Gastrocnemius medialis (tissue), 4 donors: Measurements from ENCODE around the gene SLC6A8. TPM values are rescaled to one million over a fixed set of nuclear protein-coding genes. Genes with fewer than 3 reads are reported as not detected.

ENCODE experiments used
- ATAC-seq, 2 donors: fragments of 150-250 bp; one replicate each; pipeline ENCODE4 v1.9.1; 2016
- DNase-seq, 2 donors: peaks; one replicate each; pipeline ENCODE4 v3.0.0-alpha.2; 2019
- H3K27ac ChIP-seq, 4 donors: fragments of 200-600 bp; sonication (generic); 1 replicate in 1 of 4; 2 replicates in 3 of 4; pipeline ENCODE4 v1.5.1; 2016 to 2018; ENCODE audit warnings: mild to moderate bottlenecking in 2 of 4, moderate library complexity in 1 of 4
- H3K27me3 ChIP-seq, 3 donors: fragments of 200-600 bp; sonication (generic) in 2 of 3; 1 replicate in 1 of 3; 2 replicates in 2 of 3; pipeline versions ENCODE4 v1.5.1 to v1.6.0; 2016 to 2019; ENCODE audit warnings: mild to moderate bottlenecking in 1 of 3, moderate library complexity in 1 of 3
- H3K36me3 ChIP-seq, 2 donors: fragments of 200-600 bp; sonication (generic) in 1 of 2; one replicate each; pipeline ENCODE4 v1.5.1; 2017 to 2018
- H3K4me1 ChIP-seq, 2 donors: fragments of 200-600 bp; sonication (generic) in 1 of 2; one replicate each; pipeline ENCODE4 v1.5.1; 2016 to 2017; ENCODE audit warnings: mild to moderate bottlenecking in 2 of 2
- H3K4me3 ChIP-seq, 4 donors: fragments of 200-600 bp; sonication (generic) in 3 of 4; 1 replicate in 1 of 4; 2 replicates in 3 of 4; pipeline ENCODE4 v1.5.1; 2016 to 2019; ENCODE audit warnings: mild to moderate bottlenecking in 2 of 4
- H3K9me3 ChIP-seq, 3 donors: fragments of 200-600 bp; sonication (generic) in 2 of 3; 1 replicate in 1 of 3; 2 replicates in 2 of 3; pipeline ENCODE4 v1.5.1; 2016 to 2019
- CTCF ChIP-seq, 5 experiments: fragments of 450-650 bp in 3 of 5; fragments of 200-600 bp in 2 of 5; sonication (generic) in 2 of 5; IDR thresholded peaks in 4 of 5; conservative IDR thresholded peaks in 1 of 5; 1 replicate in 4 of 5; 2 replicates in 1 of 5; pipeline ENCODE4 v1.5.1; 2016 to 2019; ENCODE audit warnings: antibody characterized with exemption in 5 of 5, mild to moderate bottlenecking in 3 of 5, moderate library complexity in 3 of 5
- POLR2A ChIP-seq, 2 donors: fragments of 450-650 bp; IDR thresholded peaks; one replicate each; pipeline ENCODE4 v1.6.1; 2017; ENCODE audit warnings: antibody characterized with exemption in 2 of 2, mild to moderate bottlenecking in 2 of 2, moderate library complexity in 2 of 2
- in situ Hi-C, 4 donors: fragments of 200-750 bp; cut with MboI; loops; one replicate each; pipeline versions ENCODE4 v1.15.0 to v1.8.0; 2017; ENCODE audit warnings: low sequenced_read_pairs in 4 of 4
- intact Hi-C: fragments of 100-400 bp; cut with DNase I; formaldehyde crosslinking; loops from one replicate; pipeline ENCODE4 v1.15.1; 2023; ENCODE audit warnings: low total_unique reads
- total RNA-seq, 4 donors: library from RNA; depleted of rRNA; stranded (reverse); fragments of >200 nt; gene quantifications; one replicate each; pipeline versions ENCODE4 v1.1.0 to v1.2.3, GENCODE V29; 2016

SLC6A8 gene
- total RNA-seq, 4 donors from 2014 or later = 40.1 to 78.1 (median 45.0) TPM

DNA sequence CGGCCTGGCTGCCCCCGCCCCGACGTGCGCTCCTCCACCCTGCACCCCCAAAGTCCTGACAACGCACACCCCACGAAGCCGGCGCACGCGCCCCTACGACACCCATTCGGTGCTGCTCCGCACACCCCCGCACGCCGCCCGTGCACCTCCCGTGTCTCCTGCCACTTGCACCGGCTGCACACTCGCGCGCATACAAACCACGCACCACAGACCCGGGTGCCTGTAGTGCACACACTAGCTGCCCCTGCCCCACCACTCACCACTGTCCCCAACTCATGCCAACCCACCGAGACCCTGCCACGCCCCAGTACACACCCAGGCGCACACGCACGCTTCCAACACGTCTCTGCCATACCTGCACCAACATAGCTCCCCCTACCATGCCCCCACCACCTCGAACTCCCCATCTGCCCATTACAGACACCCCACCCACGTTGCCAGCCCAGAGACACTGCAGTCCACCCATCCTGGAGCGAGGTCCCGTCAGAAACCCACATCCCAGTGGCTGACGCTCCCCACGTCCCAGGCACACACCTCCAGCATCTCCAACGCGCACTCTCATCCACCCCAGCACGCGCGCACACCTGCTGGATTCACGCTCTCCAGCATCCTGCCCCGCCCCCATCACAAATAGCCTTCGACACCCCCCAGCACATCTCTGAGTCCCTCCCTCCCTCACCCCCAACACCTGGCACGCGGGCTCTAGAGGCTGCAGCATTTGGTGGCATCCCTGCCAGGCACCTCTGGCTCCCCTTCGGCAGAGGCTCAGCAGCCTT, 44.9 kb upstream of the SLC6A8 start:
- Histone ChIP-seq H3K4me1 (peaks cover 0 to 8% of the 10 kb centered on the region in 2 donors), H3K4me3 (no peak overlapping the region), H3K9me3 (no peaks in the 10 kb centered on the region), H3K27me3 (peaks cover 19 to 61% (median 46%) of the 10 kb centered on the region in 3 donors), H3K27ac (no peak overlapping the region), H3K36me3 (no peaks in the 10 kb centered on the region)
- ATAC-seq (no peak), DNase-seq (no peak)
- in situ Hi-C loops = no loop called here
- intact Hi-C loops = no loop called here
- no peak for TF ChIP-seq CTCF (IDR thresholded peaks at IDR 0.05 in 4 of 5, conservative IDR thresholded peaks at IDR 0.05 in 1 of 5)
- TF ChIP-seq POLR2A (IDR thresholded peaks at IDR 0.05) = no peak

GRCh38 chrX:153643431-153644351, 44.0 kb upstream of the SLC6A8 start:
- Histone ChIP-seq H3K27ac (no peak overlapping the region), H3K27me3 (peaks cover 19 to 67% (median 46%) of the 10 kb centered on the region in 3 donors), H3K4me1 (peaks cover 0 to 8% of the 10 kb centered on the region in 2 donors), H3K4me3 (peak overlapping the region in 2 of 4 donors; percentile 13 to 16), H3K36me3 (no peaks in the 10 kb centered on the region), H3K9me3 (no peaks in the 10 kb centered on the region)
- ATAC-seq (peak in 1 of 2 donors; percentile 33), DNase-seq (no peak)
- TF ChIP-seq CTCF (IDR thresholded peaks at IDR 0.05 in 4 of 5, conservative IDR thresholded peaks at IDR 0.05 in 1 of 5) (peak in 1 of 5 experiments; percentile 7), POLR2A (IDR thresholded peaks at IDR 0.05) (no peak)
- in situ Hi-C loops = no loop called here
- intact Hi-C loops = no loop called here

- in situ Hi-C loops (no loop called here), intact Hi-C loops (no loop called here)
- Histone ChIP-seq H3K27me3 (peaks cover 19 to 71% (median 46%) of the 10 kb centered on the region in 3 donors), H3K4me1 (peaks cover 0 to 8% of the 10 kb centered on the region in 2 donors), H3K27ac (no peak overlapping the region), H3K4me3 (no peak overlapping the region), H3K9me3 (no peaks in the 10 kb centered on the region), H3K36me3 (no peaks in the 10 kb centered on the region)
- TF ChIP-seq CTCF (IDR thresholded peaks at IDR 0.05 in 4 of 5, conservative IDR thresholded peaks at IDR 0.05 in 1 of 5) = no peak
- TF ChIP-seq POLR2A (IDR thresholded peaks at IDR 0.05) = no peak
- DNase-seq (no peak), ATAC-seq (no peak)
Measured at GRCh38 chrX:153644356-153645125, 43.2 kb upstream of the SLC6A8 start.

DNA sequence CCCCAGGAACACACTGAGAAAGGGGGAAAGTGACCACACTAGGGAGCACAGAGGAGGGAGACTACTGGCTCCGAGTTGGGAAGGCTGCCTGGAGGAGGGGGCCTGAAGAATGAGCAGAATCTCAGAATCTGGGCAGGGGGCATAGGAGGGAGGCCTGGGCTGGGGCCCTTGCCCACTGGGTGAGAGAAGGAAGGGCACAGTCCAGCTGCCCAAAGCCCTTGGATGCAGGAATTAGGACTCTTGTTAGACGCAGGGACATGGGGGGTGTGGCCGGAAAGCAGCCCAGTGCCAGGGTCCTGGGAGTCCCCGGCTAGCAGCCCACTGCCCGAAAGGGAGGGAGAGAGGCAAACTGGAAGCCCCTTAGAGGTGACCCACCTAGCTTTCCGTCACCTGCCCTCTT, 42.6 kb upstream of the SLC6A8 start:
- no peaks in the 10 kb centered on the region for H3K9me3 ChIP-seq
- in situ Hi-C loops (no loop called here), intact Hi-C loops (no loop called here)
- H3K27ac ChIP-seq = no peak overlapping the region
- H3K4me1 ChIP-seq = peaks cover 0 to 8% of the 10 kb centered on the region in 2 donors
- no peaks in the 10 kb centered on the region for H3K36me3 ChIP-seq
- H3K4me3 ChIP-seq = no peak overlapping the region
- ATAC-seq (no peak), DNase-seq (no peak)
- TF ChIP-seq CTCF (IDR thresholded peaks at IDR 0.05 in 4 of 5, conservative IDR thresholded peaks at IDR 0.05 in 1 of 5) (no peak), POLR2A (IDR thresholded peaks at IDR 0.05) (no peak)
- peaks cover 19 to 71% (median 46%) of the 10 kb centered on the region in 3 donors for H3K27me3 ChIP-seq
